Measurements from ENCODE around the gene C20orf96.
"Not testable (repeated sequence)": the region's sequence is repeated elsewhere in the genome, so short reads cannot be mapped to it uniquely, and the experiment has no call there.

Gene C20orf96

GRCh38 chr20:290084-290831 is at the start of gene C20orf96:
C20orf96 (minus strand) TSS chr20:290750; CDS start chr20:290610, 140 bp downstream.
- DNase-seq: peak; percentile 84

GRCh38 chr20:336040-336439 is 45.5 kb upstream of the C20orf96 start:
- not testable (repeated sequence) for DNase-seq

GRCh38 chr20:334578-334977 is 44.0 kb upstream of the C20orf96 start:
- no peak for DNase-seq

GRCh38 chr20:330233-331149 is 39.9 kb upstream of the C20orf96 start:
- DNase-seq: peak; percentile 40 to 69

GRCh38 chr20:329851-330232 is 39.3 kb upstream of the C20orf96 start:
- DNase-seq: no peak

- no peak for DNase-seq
Observed at GRCh38 chr20:328975-329695, 38.6 kb upstream of the C20orf96 start.

- DNase-seq: no peak
Observed at GRCh38 chr20:328027-328974, 37.8 kb upstream of the C20orf96 start.

GRCh38 chr20:327186-328026 is 36.9 kb upstream of the C20orf96 start:
- peak; percentile 64 to 74 for DNase-seq

GRCh38 chr20:326645-327185 is 36.2 kb upstream of the C20orf96 start:
- DNase-seq: no peak

- DNase-seq: peak; percentile 32 to 44
Observed at GRCh38 chr20:325889-326644, 35.5 kb upstream of the C20orf96 start.

- peak; percentile 96 to 99 for DNase-seq
Observed at GRCh38 chr20:325045-325888, 34.7 kb upstream of the C20orf96 start, which contains the start of gene SOX12. SOX12 (plus strand) TSS chr20:325552; CDS start chr20:325925, 373 bp downstream.

- peak; percentile 89 to 95 for DNase-seq
Observed at GRCh38 chr20:324177-325044, 33.9 kb upstream of the C20orf96 start.

GRCh38 chr20:316316-317068 is 25.9 kb upstream of the C20orf96 start:
- no peak for DNase-seq

- no peak for DNase-seq
Observed at GRCh38 chr20:313948-314347, 23.4 kb upstream of the C20orf96 start.

- DNase-seq: no peak
Observed at GRCh38 chr20:313402-313801, 22.9 kb upstream of the C20orf96 start.

- DNase-seq: no peak
Observed at GRCh38 chr20:312866-313265, 22.3 kb upstream of the C20orf96 start.

GRCh38 chr20:312067-312466 is 21.5 kb upstream of the C20orf96 start:
- DNase-seq: no peak

Measured in stimulated activated CD4-positive, alpha-beta T cell treated with anti-CD3 and anti-CD28 coated beads, Interleukin-4, amount 100 ng/mL, for 4 hours (primary cell).